EH (cell line): ENCODE measurements around the gene USP17L22.
"Not testable (repeated sequence)": the region's sequence is repeated elsewhere in the genome, so short reads cannot be mapped to it uniquely, and the experiment has no call there.

Experiments used
- DNase-seq: peaks from one replicate; pipeline ENCODE4 v3.0.0-alpha.2; 2015; ENCODE audit warnings: low read depth

The USP17L22 gene

DNA sequence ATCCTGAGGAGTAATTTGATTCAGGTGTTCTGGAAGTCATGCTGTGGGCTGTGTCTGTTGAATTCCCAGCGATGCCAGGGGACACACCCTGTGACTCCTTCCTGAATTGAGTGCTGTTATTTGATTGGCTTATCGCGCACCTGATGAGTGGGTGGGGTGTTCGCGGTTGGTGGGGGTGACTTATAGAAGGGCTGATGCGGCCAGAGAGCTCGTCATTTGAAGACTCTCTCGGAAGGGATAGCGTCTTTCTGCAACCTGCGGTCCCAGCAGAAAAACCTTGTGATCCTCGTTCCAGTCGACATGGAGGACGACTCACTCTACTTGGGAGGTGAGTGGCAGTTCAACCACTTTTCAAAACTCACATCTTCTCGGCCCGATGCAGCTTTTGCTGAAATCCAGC is at the start of gene USP17L22:
TSS of gene USP17L22 (plus strand) at position 301 of the 400 bp plus-strand sequence. CDS start at position 301, 0 bp downstream.
- not testable (repeated sequence) for DNase-seq

DNA sequence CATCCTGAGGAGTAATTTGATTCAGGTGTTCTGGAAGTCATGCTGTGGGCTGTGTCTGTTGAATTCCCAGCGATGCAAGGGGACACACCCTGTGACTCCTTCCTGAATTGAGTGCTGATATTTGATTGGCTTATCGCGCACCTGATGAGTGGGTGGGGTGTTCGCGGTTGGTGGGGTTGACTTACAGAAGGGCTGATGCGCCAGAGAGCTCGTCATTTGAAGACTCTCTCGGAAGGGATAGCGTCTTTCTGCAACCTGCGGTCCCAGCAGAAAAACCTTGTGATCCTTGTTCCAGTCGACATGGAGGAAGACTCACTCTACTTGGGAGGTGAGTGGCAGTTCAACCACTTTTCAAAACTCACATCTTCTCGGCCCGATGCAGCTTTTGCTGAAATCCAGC is 47.6 kb upstream of the USP17L22 start, which contains the start of gene USP17L12:
TSS of gene USP17L12 (plus strand) at position 301 of the 400 bp plus-strand sequence. CDS start at position 301, 0 bp downstream.
- DNase-seq: not testable (repeated sequence)

DNA sequence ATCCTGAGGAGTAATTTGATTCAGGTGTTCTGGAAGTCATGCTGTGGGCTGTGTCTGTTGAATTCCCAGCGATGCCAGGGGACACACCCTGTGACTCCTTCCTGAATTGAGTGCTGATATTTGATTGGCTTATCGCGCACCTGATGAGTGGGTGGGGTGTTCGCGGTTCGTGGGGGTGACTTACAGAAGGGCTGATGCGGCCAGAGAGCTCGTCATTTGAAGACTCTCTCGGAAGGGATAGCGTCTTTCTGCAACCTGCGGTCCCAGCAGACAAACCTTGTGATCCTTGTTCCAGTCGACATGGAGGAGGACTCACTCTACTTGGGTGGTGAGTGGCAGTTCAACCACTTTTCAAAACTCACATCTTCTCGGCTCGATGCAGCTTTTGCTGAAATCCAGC is 42.8 kb upstream of the USP17L22 start, which contains the start of gene USP17L13:
TSS of gene USP17L13 (plus strand) at position 301 of the 400 bp plus-strand sequence. CDS start at position 301, 0 bp downstream.
- DNase-seq: not testable (repeated sequence)

DNA sequence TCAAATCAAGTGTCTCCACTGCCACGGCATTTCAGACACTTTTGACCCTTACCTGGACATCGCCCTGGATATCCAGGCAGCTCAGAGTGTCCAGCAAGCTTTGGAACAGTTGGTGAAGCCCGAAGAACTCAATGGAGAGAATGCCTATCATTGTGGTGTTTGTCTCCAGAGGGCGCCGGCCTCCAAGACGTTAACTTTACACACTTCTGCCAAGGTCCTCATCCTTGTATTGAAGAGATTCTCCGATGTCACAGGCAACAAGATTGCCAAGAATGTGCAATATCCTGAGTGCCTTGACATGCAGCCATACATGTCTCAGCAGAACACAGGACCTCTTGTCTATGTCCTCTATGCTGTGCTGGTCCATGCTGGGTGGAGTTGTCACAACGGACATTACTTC is 37.2 kb upstream of the USP17L22 start:
- not testable (repeated sequence) for DNase-seq

DNA sequence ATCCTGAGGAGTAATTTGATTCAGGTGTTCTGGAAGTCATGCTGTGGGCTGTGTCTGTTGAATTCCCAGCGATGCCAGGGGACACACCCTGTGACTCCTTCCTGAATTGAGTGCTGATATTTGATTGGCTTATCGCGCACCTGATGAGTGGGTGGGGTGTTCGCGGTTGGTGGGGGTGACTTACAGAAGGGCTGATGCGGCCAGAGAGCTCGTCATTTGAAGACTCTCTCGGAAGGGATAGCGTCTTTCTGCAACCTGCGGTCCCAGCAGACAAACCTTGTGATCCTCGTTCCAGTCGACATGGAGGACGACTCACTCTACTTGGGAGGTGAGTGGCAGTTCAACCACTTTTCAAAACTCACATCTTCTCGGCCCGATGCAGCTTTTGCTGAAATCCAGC is 33.3 kb upstream of the USP17L22 start, which contains the start of gene USP17L15:
TSS of gene USP17L15 (plus strand) at position 301 of the 400 bp plus-strand sequence. CDS start at position 301, 0 bp downstream.
- not testable (repeated sequence) for DNase-seq

DNA sequence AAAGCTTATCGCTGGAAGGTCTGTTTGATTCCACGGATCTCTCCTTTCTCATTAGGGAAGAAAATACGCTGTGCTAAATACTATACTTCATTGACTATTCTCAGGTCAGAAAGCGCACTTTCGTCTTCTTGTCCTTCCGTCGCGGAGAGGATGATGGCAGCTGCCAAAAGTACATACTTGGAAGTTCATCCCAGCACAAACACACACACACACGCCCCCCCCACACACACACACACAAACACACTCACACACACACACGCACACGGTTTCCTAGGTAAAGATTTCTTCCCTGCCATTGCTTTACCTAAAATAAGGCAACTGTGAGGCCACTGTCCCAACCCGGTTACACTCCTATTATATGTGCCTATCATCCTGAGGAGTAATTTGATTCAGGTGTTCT is 29.0 kb upstream of the USP17L22 start:
- not testable (repeated sequence) for DNase-seq

GRCh38 chr4:9243579-9243978 is 23.8 kb upstream of the USP17L22 start, which contains the start of gene USP17L17:
TSS of gene USP17L17 (plus strand) at chr4:9243879. CDS start at chr4:9243879, 0 bp downstream.
- not testable (repeated sequence) for DNase-seq

DNA sequence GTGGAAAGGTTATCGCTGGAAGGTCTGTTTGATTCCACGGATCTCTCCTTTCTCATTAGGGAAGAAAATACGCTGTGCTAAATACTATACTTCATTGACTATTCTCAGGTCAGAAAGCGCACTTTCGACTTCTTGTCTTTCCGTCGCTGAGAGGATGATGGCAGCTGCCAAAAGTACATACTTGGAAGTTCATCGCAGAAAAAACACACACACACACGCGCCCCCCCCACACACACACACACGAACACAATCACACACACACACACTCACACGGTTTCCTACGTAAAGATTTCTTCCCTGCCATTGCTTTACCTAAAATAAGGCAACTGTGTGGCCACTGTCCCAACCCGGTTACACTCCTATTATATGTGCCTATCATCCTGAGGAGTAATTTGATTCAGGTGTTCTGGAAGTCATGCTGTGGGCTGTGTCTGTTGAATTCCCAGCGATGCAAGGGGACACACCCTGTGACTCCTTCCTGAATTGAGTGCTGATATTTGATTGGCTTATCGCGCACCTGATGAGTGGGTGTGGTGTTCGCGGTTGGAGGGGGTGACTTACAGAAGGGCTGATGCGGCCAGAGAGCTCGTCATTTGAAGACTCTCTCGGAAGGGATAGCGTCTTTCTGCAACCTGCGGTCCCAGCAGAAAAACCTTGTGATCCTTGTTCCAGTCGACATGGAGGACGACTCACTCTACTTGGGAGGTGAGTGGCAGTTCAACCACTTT is 19.3 kb upstream of the USP17L22 start, which contains the start of gene USP17L18:
TSS of gene USP17L18 (plus strand) at position 678 of the 728 bp plus-strand sequence. CDS start at position 678, 0 bp downstream.
- peak; percentile 0 for DNase-seq

DNA sequence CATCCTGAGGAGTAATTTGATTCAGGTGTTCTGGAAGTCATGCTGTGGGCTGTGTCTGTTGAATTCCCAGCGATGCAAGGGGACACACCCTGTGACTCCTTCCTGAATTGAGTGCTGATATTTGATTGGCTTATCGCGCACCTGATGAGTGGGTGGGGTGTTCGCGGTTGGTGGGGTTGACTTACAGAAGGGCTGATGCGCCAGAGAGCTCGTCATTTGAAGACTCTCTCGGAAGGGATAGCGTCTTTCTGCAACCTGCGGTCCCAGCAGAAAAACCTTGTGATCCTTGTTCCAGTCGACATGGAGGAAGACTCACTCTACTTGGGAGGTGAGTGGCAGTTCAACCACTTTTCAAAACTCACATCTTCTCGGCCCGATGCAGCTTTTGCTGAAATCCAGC is 14.3 kb upstream of the USP17L22 start, which contains the start of gene USP17L19:
TSS of gene USP17L19 (plus strand) at position 301 of the 400 bp plus-strand sequence. CDS start at position 301, 0 bp downstream.
- not testable (repeated sequence) for DNase-seq

GRCh38 chr4:9257824-9258223 is 9.6 kb upstream of the USP17L22 start, which contains the start of gene USP17L20:
TSS of gene USP17L20 (plus strand) at chr4:9258124. CDS start at chr4:9258124, 0 bp downstream.
- DNase-seq: not testable (repeated sequence)

DNA sequence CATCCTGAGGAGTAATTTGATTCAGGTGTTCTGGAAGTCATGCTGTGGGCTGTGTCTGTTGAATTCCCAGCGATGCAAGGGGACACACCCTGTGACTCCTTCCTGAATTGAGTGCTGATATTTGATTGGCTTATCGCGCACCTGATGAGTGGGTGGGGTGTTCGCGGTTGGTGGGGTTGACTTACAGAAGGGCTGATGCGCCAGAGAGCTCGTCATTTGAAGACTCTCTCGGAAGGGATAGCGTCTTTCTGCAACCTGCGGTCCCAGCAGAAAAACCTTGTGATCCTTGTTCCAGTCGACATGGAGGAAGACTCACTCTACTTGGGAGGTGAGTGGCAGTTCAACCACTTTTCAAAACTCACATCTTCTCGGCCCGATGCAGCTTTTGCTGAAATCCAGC is 4.8 kb upstream of the USP17L22 start, which contains the start of gene USP17L21:
TSS of gene USP17L21 (plus strand) at position 301 of the 400 bp plus-strand sequence. CDS start at position 301, 0 bp downstream.
- DNase-seq: not testable (repeated sequence)

DNA sequence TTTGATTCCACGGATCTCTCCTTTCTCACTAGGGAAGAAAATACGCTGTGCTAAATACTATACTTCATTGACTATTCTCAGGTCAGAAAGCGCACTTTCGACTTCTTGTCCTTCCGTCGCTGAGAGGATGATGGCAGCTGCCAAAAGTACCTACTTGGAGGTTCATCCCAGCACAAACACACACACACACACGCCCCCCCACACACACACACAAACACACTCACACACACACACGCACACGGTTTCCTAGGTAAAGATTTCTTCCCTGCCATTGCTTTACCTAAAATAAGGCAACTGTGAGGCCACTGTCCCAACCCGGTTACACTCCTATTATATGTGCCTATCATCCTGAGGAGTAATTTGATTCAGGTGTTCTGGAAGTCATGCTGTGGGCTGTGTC is 4.3 kb downstream of the USP17L22 start:
- not testable (repeated sequence) for DNase-seq
